Kidney (tissue), 22 donors: Measurements from ENCODE around the gene C9orf78. TPM values are rescaled to one million over a fixed set of nuclear protein-coding genes. Genes with fewer than 3 reads are reported as not detected.
A peak's percentile ranks its signal among the peaks of the same experiment; 100 is the strongest.

Source experiments
- DNase-seq, 5 donors: peaks; one replicate each; pipeline ENCODE4 v3.0.0-alpha.2; 2013 to 2020
- FAIRE-seq: peaks from 2 replicates; lab custom pipeline; 2012; peaks lifted over from hg19 to GRCh38; lab: Jason Lieb, UNC
- H3K27ac ChIP-seq, 2 donors: one replicate each; pipeline ENCODE4 v1.7.0; 2013; ENCODE audit warnings: low read depth in 2 of 2, low read length in 2 of 2, inconsistent platforms in 1 of 2
- H3K27me3 ChIP-seq: one replicate; pipeline ENCODE4 v1.7.1; 2013; ENCODE audit warnings: low read length, inconsistent platforms; ENCODE audit not compliant: control insufficient read depth, insufficient read depth
- H3K36me3 ChIP-seq, 3 donors: one replicate each; pipeline versions ENCODE4 v1.7.0 to v1.7.1; 2013; ENCODE audit warnings: low read length in 3 of 3, control low read depth in 1 of 3, inconsistent platforms in 1 of 3; ENCODE audit not compliant: insufficient read depth in 3 of 3, control insufficient read depth in 2 of 3
- H3K4me1 ChIP-seq, 3 donors: one replicate each; pipeline versions ENCODE4 v1.7.0 to v1.7.1; 2013; ENCODE audit warnings: low read length in 3 of 3, inconsistent platforms in 1 of 3, low read depth in 1 of 3; ENCODE audit not compliant: control insufficient read depth in 2 of 3, insufficient read depth in 2 of 3
- H3K4me3 ChIP-seq, 3 donors: one replicate each; pipeline versions ENCODE4 v1.7.0 to v1.8.1; 2013; ENCODE audit warnings: low read length in 3 of 3, control low read depth in 1 of 3, inconsistent platforms in 1 of 3
- H3K9ac ChIP-seq, 3 donors: one replicate each; pipeline versions ENCODE4 v1.7.0 to v1.7.1; 2013; ENCODE audit warnings: low read length in 3 of 3, control low read depth in 1 of 3, inconsistent platforms in 1 of 3
- H3K9me3 ChIP-seq, 3 donors: one replicate each; pipeline versions ENCODE4 v1.7.0 to v1.7.1; 2013; ENCODE audit warnings: low read length in 3 of 3, control low read depth in 1 of 3, inconsistent platforms in 1 of 3; ENCODE audit not compliant: control insufficient read depth in 2 of 3, insufficient read depth in 1 of 3
- CTCF ChIP-seq: IDR thresholded peaks from 3 replicates; pipeline ENCODE4 v1.5.1; 2012; ENCODE audit warnings: mild to moderate bottlenecking, moderate library complexity, borderline replicate concordance; ENCODE audit not compliant: insufficient read depth; ENCODE audit errors: extremely low read depth
- intact Hi-C: fragments of 100-400 bp; cut with DNase I; formaldehyde crosslinking; loops from one replicate; pipeline ENCODE4 v1.11.1; 2022
- long read RNA-seq, 10 donors: library from polyadenylated mRNA in 1 of 10; unstranded in 1 of 10; transcript quantifications; one replicate each; pipeline ENCODE4 v2.0.0 and lab custom pipeline, GENCODE V29; 2021 to 2026
- polyA plus RNA-seq: library from polyadenylated mRNA; stranded (reverse); fragments of 350-450 nt; fragmentation: Illumina TruSeq; extraction: RNeasy Lipid Tissue Mini Kit (QIAGEN cat#74804); gene quantifications from one replicate; pipeline ENCODE4 v1.2.3, GENCODE V29; 2014; ENCODE audit warnings: low read depth, low replicate concordance; ENCODE audit not compliant: insufficient read depth
- total RNA-seq: library from RNA; stranded (reverse); fragmentation: NEBNext Ultra II Directional; extraction: Animal tissue kit (Norgen Biotek cat#: 25700); gene quantifications from one replicate; pipeline ENCODE4 v1.2.1, GENCODE V29; 2021
- donor health status: control.
- donor health status: control.
- donor health status: control.
- donor health status: control.
- donor health status: control.
- donor health status: DM: yes; HTN: yes; CAD: no.
- donor health status: Normal renal cell carcinoma (clear cell type).

The C9orf78 gene
- total RNA-seq, result 39.7 TPM
- 62.1 TPM for polyA plus RNA-seq
- long read RNA-seq, donor 1, transcript C9orf78-201 (9 exons, 1,795 nt), result major isoform, 12 of 12 reads
- long read RNA-seq, donor 1, partial matches to known transcripts, result 0 of 12 reads
- long read RNA-seq, donor 1, other reads (novel, unspliced or antisense), result 0 of 12 reads
- long read RNA-seq, donor 2, transcript C9orf78-201 (9 exons, 1,795 nt), result major isoform, 16 of 21 reads
- long read RNA-seq, donor 2, partial matches to known transcripts, result 5 of 21 reads
- long read RNA-seq, donor 2, other reads (novel, unspliced or antisense), result 0 of 21 reads
- long read RNA-seq, donor 3, transcript C9orf78-201 (9 exons, 1,795 nt), result major isoform, 24 of 25 reads
- long read RNA-seq, donor 3, partial matches to known transcripts, result 0 of 25 reads
- long read RNA-seq, donor 3, other reads (novel, unspliced or antisense), result 0 of 25 reads
- long read RNA-seq, donor 4, transcript C9orf78-201 (9 exons, 1,795 nt), result major isoform, 16 of 23 reads
- long read RNA-seq, donor 4, partial matches to known transcripts, result 7 of 23 reads
- long read RNA-seq, donor 4, other reads (novel, unspliced or antisense), result 0 of 23 reads
- long read RNA-seq, donor 5, partial matches to known transcripts, result 0 of 3 reads
- long read RNA-seq, donor 5, other reads (novel, unspliced or antisense), result 0 of 3 reads
- long read RNA-seq, donor 6, transcript C9orf78-201 (9 exons, 1,795 nt), result major isoform, 17 of 17 reads
- long read RNA-seq, donor 6, partial matches to known transcripts, result 0 of 17 reads
- long read RNA-seq, donor 6, other reads (novel, unspliced or antisense), result 0 of 17 reads
- long read RNA-seq, donor 7, transcript C9orf78-201 (9 exons, 1,795 nt), result major isoform, 50 of 59 reads
- long read RNA-seq, donor 7, partial matches to known transcripts, result 3 of 59 reads
- long read RNA-seq, donor 7, other reads (novel, unspliced or antisense), result 6 of 59 reads
- long read RNA-seq, donor 8, transcript C9orf78-201 (9 exons, 1,795 nt), result major isoform, 15 of 15 reads
- long read RNA-seq, donor 8, partial matches to known transcripts, result 0 of 15 reads
- long read RNA-seq, donor 8, other reads (novel, unspliced or antisense), result 0 of 15 reads
- long read RNA-seq, donor 9, transcript C9orf78-201 (9 exons, 1,795 nt), result major isoform, 7 of 8 reads
- long read RNA-seq, donor 9, partial matches to known transcripts, result 0 of 8 reads
- long read RNA-seq, donor 9, other reads (novel, unspliced or antisense), result 0 of 8 reads
- long read RNA-seq, donor 10, transcript C9orf78-201 (9 exons, 1,795 nt), result major isoform, 16 of 16 reads
- long read RNA-seq, donor 10, partial matches to known transcripts, result 0 of 16 reads
- long read RNA-seq, donor 10, other reads (novel, unspliced or antisense), result 0 of 16 reads

GRCh38 chr9:129835128-129835859 lies at the start of gene C9orf78, which contains the start of gene USP20:
Gene C9orf78 (minus strand): TSS chr9:129835275. CDS start chr9:129835221, 54 bp downstream.
Gene USP20 (plus strand): TSS chr9:129835458. CDS start chr9:129852556, 17,098 bp downstream.
- intact Hi-C loops, result no loop called here
- H3K4me1 ChIP-seq, result peaks cover 0 to 9% (median 4%) of the 10 kb centered on the region in 3 donors
- peak within 1 kb of the TSS; percentile 76 to 82 for H3K27ac ChIP-seq
- no peak for TF ChIP-seq CTCF
- H3K9me3 ChIP-seq, result no peaks in the 10 kb centered on the region
- H3K36me3 ChIP-seq, result peaks cover 5 to 27% (median 6%) of the 10 kb centered on the region in 3 donors
- peak within 1 kb of the TSS; percentile 91 to 99 (median 99) for H3K4me3 ChIP-seq
- peak within 1 kb of the TSS; percentile 85 to 95 (median 90) for H3K9ac ChIP-seq
- peak; percentile 96 to 99 (median 98) for DNase-seq
- no peak for FAIRE-seq
- no peaks in the 10 kb centered on the region for H3K27me3 ChIP-seq

GRCh38 chr9:129884220-129885017 lies 49.3 kb upstream of the C9orf78 start:
- H3K27me3 ChIP-seq, result no peaks in the 10 kb centered on the region
- FAIRE-seq, result no peak
- no peak for TF ChIP-seq CTCF
- H3K4me1 ChIP-seq, result peaks cover 0 to 21% (median 9%) of the 10 kb centered on the region in 3 donors
- intact Hi-C loops, result no loop called here
- H3K36me3 ChIP-seq, result peaks cover 0 to 8% (median 4%) of the 10 kb centered on the region in 3 donors
- peak overlapping the region; percentile 26 to 68 (median 55) for H3K4me3 ChIP-seq
- H3K9ac ChIP-seq, result peak overlapping the region in 2 of 3 donors; percentile 10 to 71
- peak; percentile 93 to 97 (median 95) for DNase-seq
- H3K9me3 ChIP-seq, result no peaks in the 10 kb centered on the region
- H3K27ac ChIP-seq, result peak overlapping the region; percentile 38 to 66
